IMR-90 (cell line): ENCODE data around the gene TMEM82. TPM values are rescaled to one million over a fixed set of nuclear protein-coding genes. Genes with fewer than 3 reads are reported as not detected.

Experiments
- polyA plus RNA-seq, 3 experiments: library from polyadenylated mRNA; depleted of rRNA; stranded (reverse); fragments of >200 nt; gene quantifications; 2 replicates each; pipeline ENCODE4 v1.2.3, GENCODE V29; 2012; ENCODE audit warnings: low replicate concordance in 1 of 3
- total RNA-seq: library from RNA; depleted of rRNA; stranded (reverse); fragments of >200 nt; gene quantifications from 2 replicates; pipeline ENCODE4 v1.2.3, GENCODE V29; 2012; rRNA removed

Gene TMEM82
- total and polyA plus RNA-seq, 2 of the 4 experiments (the other 2 are of a cell fraction) = not detected

Other genes starting within 250 kb of the TMEM82 start
- gene CASP9, start 218.3 kb upstream of the TMEM82 start, total RNA-seq = 5.3 and 7.0 TPM in 2 replicates
- 7.8 and 8.3 TPM in 2 replicates for gene CASP9, start 218.3 kb upstream of the TMEM82 start, polyA plus RNA-seq (2012; rRNA removed)
- 12.5 and 13.1 TPM in 2 replicates for gene DNAJC16, start 215.7 kb upstream of the TMEM82 start, total RNA-seq
- gene DNAJC16, start 215.7 kb upstream of the TMEM82 start, polyA plus RNA-seq (2012; rRNA removed) = 6.9 and 8.0 TPM in 2 replicates
- 0.18 and 0.28 TPM in 2 replicates for gene AGMAT, start 157.4 kb upstream of the TMEM82 start, total RNA-seq
- 0.20 and 0.26 TPM in 2 replicates for gene AGMAT, start 157.4 kb upstream of the TMEM82 start, polyA plus RNA-seq (2012; rRNA removed)
- gene DDI2, start 125.0 kb upstream of the TMEM82 start, total RNA-seq = 8.6 and 13.4 TPM in 2 replicates
- gene DDI2, start 125.0 kb upstream of the TMEM82 start, polyA plus RNA-seq (2012; rRNA removed) = 3.8 and 6.0 TPM in 2 replicates
- 23.1 and 24.7 TPM in 2 replicates for gene PLEKHM2, start 58.2 kb upstream of the TMEM82 start, total RNA-seq
- 48.0 and 51.2 TPM in 2 replicates for gene PLEKHM2, start 58.2 kb upstream of the TMEM82 start, polyA plus RNA-seq (2012; rRNA removed)
- gene SLC25A34, start 6.2 kb upstream of the TMEM82 start, total RNA-seq = under 0.01 TPM in 1 of 2 replicates, not detected in the other
- 0.72 and 1.1 TPM in 2 replicates for gene SLC25A34, start 6.2 kb upstream of the TMEM82 start, polyA plus RNA-seq (2012; rRNA removed)
- 43.6 and 52.2 TPM in 2 replicates for gene FBLIM1, start 16.3 kb downstream of the TMEM82 start, total RNA-seq
- 140 and 159 TPM in 2 replicates for gene FBLIM1, start 16.3 kb downstream of the TMEM82 start, polyA plus RNA-seq (2012; rRNA removed)
- 1.4 and 2.8 TPM in 2 replicates for gene UQCRHL, start 65.2 kb downstream of the TMEM82 start, total RNA-seq
- gene UQCRHL, start 65.2 kb downstream of the TMEM82 start, polyA plus RNA-seq (2012; rRNA removed) = 2.4 and 2.6 TPM in 2 replicates
- gene SPEN, start 105.2 kb downstream of the TMEM82 start, total RNA-seq = 15.8 and 20.3 TPM in 2 replicates
- 7.6 and 9.4 TPM in 2 replicates for gene SPEN, start 105.2 kb downstream of the TMEM82 start, polyA plus RNA-seq (2012; rRNA removed)
- 26.3 and 29.7 TPM in 2 replicates for gene ZBTB17, start 233.6 kb downstream of the TMEM82 start, total RNA-seq
- gene ZBTB17, start 233.6 kb downstream of the TMEM82 start, polyA plus RNA-seq (2012; rRNA removed) = 58.2 and 65.5 TPM in 2 replicates